ENCODE data around the gene KAT7. TPM values are rescaled to one million over a fixed set of nuclear protein-coding genes. Genes with fewer than 3 reads are reported as not detected.

Gene KAT7
- total RNA-seq, 2 experiments from 2014 or later, result 178 to 187 TPM

- H3K27me3 Mint-ChIP-seq, result no peaks in the 10 kb centered on the region
- DNase-seq (no peak), ATAC-seq (ENCODE audit: poor library complexity) (no peak)
- H3K9me3 Mint-ChIP-seq, result no peaks in the 10 kb centered on the region
- H3K27ac ChIP-seq (ENCODE audit: low read depth in 1 of 2, low read length in 2 of 2), result peak overlapping the region in 1 of 2 donors; percentile 43
- TF ChIP-seq, protein P1, sequence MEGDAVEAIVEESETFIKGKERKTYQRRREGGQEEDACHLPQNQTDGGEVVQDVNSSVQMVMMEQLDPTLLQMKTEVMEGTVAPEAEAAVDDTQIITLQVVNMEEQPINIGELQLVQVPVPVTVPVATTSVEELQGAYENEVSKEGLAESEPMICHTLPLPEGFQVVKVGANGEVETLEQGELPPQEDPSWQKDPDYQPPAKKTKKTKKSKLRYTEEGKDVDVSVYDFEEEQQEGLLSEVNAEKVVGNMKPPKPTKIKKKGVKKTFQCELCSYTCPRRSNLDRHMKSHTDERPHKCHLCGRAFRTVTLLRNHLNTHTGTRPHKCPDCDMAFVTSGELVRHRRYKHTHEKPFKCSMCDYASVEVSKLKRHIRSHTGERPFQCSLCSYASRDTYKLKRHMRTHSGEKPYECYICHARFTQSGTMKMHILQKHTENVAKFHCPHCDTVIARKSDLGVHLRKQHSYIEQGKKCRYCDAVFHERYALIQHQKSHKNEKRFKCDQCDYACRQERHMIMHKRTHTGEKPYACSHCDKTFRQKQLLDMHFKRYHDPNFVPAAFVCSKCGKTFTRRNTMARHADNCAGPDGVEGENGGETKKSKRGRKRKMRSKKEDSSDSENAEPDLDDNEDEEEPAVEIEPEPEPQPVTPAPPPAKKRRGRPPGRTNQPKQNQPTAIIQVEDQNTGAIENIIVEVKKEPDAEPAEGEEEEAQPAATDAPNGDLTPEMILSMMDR (IDR thresholded peaks at IDR 0.05), result no peak
- H3K9me3 ChIP-seq (ENCODE audit: control insufficient read depth in 1 of 2, insufficient read depth in 1 of 2, low read length in 2 of 2), result no peaks in the 10 kb centered on the region
- peak overlapping the region; percentile 96 for H3K27ac Mint-ChIP-seq
- H3K36me3 Mint-ChIP-seq (ENCODE audit: low read depth), result peaks cover 91% of the 10 kb centered on the region
- H3K4me1 Mint-ChIP-seq (ENCODE audit: low read depth), result peaks cover 73% of the 10 kb centered on the region
- ChIA-PET CTCF (interaction anchor here (1.1 to 2.5 kb wide), 2 partner anchors 108 to 247 kb away, joined by 3 to 10 read pairs; partner anchors contain the start of gene SLC35B1), POLR2A (interaction anchor here (0.9 to 3.1 kb wide), 3 partner anchors 28 to 76 kb away, joined by 5 to 17 read pairs (median 5); partner anchors contain the start of genes FAM117A and KAT7)
- no peaks in the 10 kb centered on the region for H3K27me3 ChIP-seq (ENCODE audit: control insufficient read depth in 1 of 2, insufficient read depth in 2 of 2, low read length in 2 of 2)
- peaks cover 51% of the 10 kb centered on the region for H3K4me1 ChIP-seq (ENCODE audit: insufficient read depth, low read length)
- no peak overlapping the region for H3K4me3 Mint-ChIP-seq
- H3K4me3 ChIP-seq (ENCODE audit: low read length), result no peak overlapping the region
- intact Hi-C loops (cut with DNase I, micrococcal nuclease), result loop anchor here in 1 of 2 experiments (10.0 kb wide), 1 partner anchor 71 kb away; no protein-coding TSS in a partner anchor
- peaks cover 66% of the 10 kb centered on the region for H3K36me3 ChIP-seq (ENCODE audit: insufficient read depth, low read length)
Observed at GRCh38 chr17:49815761-49816281, 27.3 kb downstream of the KAT7 start.

DNA sequence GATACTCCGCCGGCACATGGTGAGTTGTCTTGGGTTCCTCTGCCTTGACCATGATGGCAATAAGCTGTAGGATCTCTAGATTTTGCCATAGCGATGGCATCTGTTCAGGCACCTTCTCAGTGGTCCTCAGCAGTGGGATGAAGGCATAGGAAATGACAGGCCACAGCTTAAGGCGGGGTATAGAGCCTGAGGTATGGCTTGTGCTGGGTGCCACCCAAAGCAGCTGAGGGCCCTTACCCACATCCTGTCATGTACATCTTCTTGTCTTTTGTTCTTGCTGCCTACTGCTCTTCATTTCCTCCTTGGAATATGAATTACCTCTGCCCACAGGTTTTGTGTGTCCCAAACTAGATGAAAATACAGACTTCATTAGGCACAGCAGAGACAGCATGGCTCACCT lies 29.5 kb downstream of the KAT7 start:
- peak overlapping the region; percentile 96 for H3K27ac Mint-ChIP-seq
- Histone ChIP-seq H3K9me3 (ENCODE audit: control insufficient read depth in 1 of 2, insufficient read depth in 1 of 2, low read length in 2 of 2) (no peaks in the 10 kb centered on the region), H3K27ac (ENCODE audit: low read depth in 1 of 2, low read length in 2 of 2) (peak overlapping the region; percentile 68 to 72), H3K27me3 (ENCODE audit: control insufficient read depth in 1 of 2, insufficient read depth in 2 of 2, low read length in 2 of 2) (no peaks in the 10 kb centered on the region), H3K4me1 (ENCODE audit: insufficient read depth, low read length) (peaks cover 62% of the 10 kb centered on the region), H3K36me3 (ENCODE audit: insufficient read depth, low read length) (peaks cover 76% of the 10 kb centered on the region), H3K4me3 (ENCODE audit: low read length) (peak overlapping the region; percentile 13)
- peak overlapping the region; percentile 82 for H3K4me3 Mint-ChIP-seq
- intact Hi-C loops (cut with DNase I, micrococcal nuclease), result loop anchor here in 1 of 2 experiments (1.0 to 10.0 kb wide), 3 partner anchors 30 to 73 kb away; partner anchors contain the start of gene KAT7
- peak; percentile 99 for ATAC-seq (ENCODE audit: poor library complexity)
- ChIA-PET CTCF (interaction anchor here (1.0 to 1.5 kb wide), 3 partner anchors 110 to 261 kb away, joined by 3 to 7 read pairs (median 3); partner anchors contain the start of gene SLC35B1), POLR2A (interaction anchor here (0.6 to 3.1 kb wide), 15 partner anchors 8 to 276 kb away, joined by 3 to 17 read pairs (median 6); partner anchors contain the start of genes FAM117A, KAT7 and SLC35B1)
- DNase-seq, result peak; percentile 36 to 91 (median 56)
- TF ChIP-seq, protein P1 (IDR thresholded peaks at IDR 0.05), result no peak
- H3K27me3 Mint-ChIP-seq, result no peaks in the 10 kb centered on the region
- H3K36me3 Mint-ChIP-seq (ENCODE audit: low read depth), result peaks cover 98% of the 10 kb centered on the region
- H3K9me3 Mint-ChIP-seq, result no peaks in the 10 kb centered on the region
- peaks cover 88% of the 10 kb centered on the region for H3K4me1 Mint-ChIP-seq (ENCODE audit: low read depth)

GRCh38 chr17:49819138-49819537 lies 30.7 kb downstream of the KAT7 start:
- POLR2A ChIA-PET, result interaction anchor here (1.8 to 1.9 kb wide), 2 partner anchors 31 to 71 kb away, joined by 6 to 16 read pairs; partner anchors contain the start of gene KAT7
- ATAC-seq (ENCODE audit: poor library complexity) (no peak), DNase-seq (peak in 1 of 14 experiments; percentile 23)
- Mint-ChIP-seq H3K4me1 (ENCODE audit: low read depth) (peaks cover 82% of the 10 kb centered on the region), H3K27ac (peak overlapping the region; percentile 96), H3K4me3 (peak overlapping the region; percentile 35), H3K9me3 (no peaks in the 10 kb centered on the region), H3K27me3 (no peaks in the 10 kb centered on the region), H3K36me3 (ENCODE audit: low read depth) (peaks cover 98% of the 10 kb centered on the region)
- Histone ChIP-seq H3K9me3 (ENCODE audit: control insufficient read depth in 1 of 2, insufficient read depth in 1 of 2, low read length in 2 of 2) (no peaks in the 10 kb centered on the region), H3K27me3 (ENCODE audit: control insufficient read depth in 1 of 2, insufficient read depth in 2 of 2, low read length in 2 of 2) (no peaks in the 10 kb centered on the region), H3K36me3 (ENCODE audit: insufficient read depth, low read length) (peaks cover 76% of the 10 kb centered on the region), H3K4me1 (ENCODE audit: insufficient read depth, low read length) (peaks cover 62% of the 10 kb centered on the region), H3K4me3 (ENCODE audit: low read length) (no peak overlapping the region), H3K27ac (ENCODE audit: low read depth in 1 of 2, low read length in 2 of 2) (peak overlapping the region; percentile 68 to 72)
- CTCF ChIA-PET, result interaction anchor here (1.5 kb wide), 1 partner anchor 263 kb away, joined by 3 read pairs; no protein-coding TSS in a partner anchor
- intact Hi-C loops (cut with DNase I, micrococcal nuclease), result loop anchor here in 1 of 2 experiments (2.0 to 10.0 kb wide), 2 partner anchors 32 to 74 kb away; no protein-coding TSS in a partner anchor
- TF ChIP-seq, protein P1 (IDR thresholded peaks at IDR 0.05), result no peak

Data from CD4-positive, alpha-beta T cell (primary cell).